ENCODE data around the gene SHMT1. TPM values are rescaled to one million over a fixed set of nuclear protein-coding genes. Genes with fewer than 3 reads are reported as not detected.

Gene SHMT1
- total and polyA plus RNA-seq, 4 donors, result 39.6 to 360 (median 325) TPM

- Histone ChIP-seq H3K4me1 (ENCODE audit: control insufficient read depth in 4 of 4, insufficient read depth in 4 of 4, low read length in 3 of 4) (peaks cover 1 to 33% (median 18%) of the 10 kb centered on the region in 4 donors), H3K9me3 (ENCODE audit: control insufficient read depth in 4 of 4, low read length in 3 of 4) (no peaks in the 10 kb centered on the region), H3K9ac (ENCODE audit: low read depth in 1 of 2, low read length in 2 of 2) (no peak overlapping the region), H3K27me3 (ENCODE audit: control insufficient read depth in 4 of 4, insufficient read depth in 4 of 4, low read length in 3 of 4) (no peaks in the 10 kb centered on the region), H3K36me3 (ENCODE audit: control insufficient read depth in 4 of 4, insufficient read depth in 3 of 4, low read depth in 1 of 4, low read length in 3 of 4) (peaks cover 3 to 24% (median 11%) of the 10 kb centered on the region in 4 donors), H3K4me3 (ENCODE audit: low read depth in 1 of 3, low read length in 3 of 3) (no peak overlapping the region), H3K27ac (ENCODE audit: low read depth in 1 of 2, low read length in 2 of 2) (no peak overlapping the region)
- 90% methylated on average over 12 of the region's 12 CpGs for WGBS
- DNase-seq (ENCODE audit: low spot score), result no peak
- TF ChIP-seq ZBTB33 (IDR thresholded peaks at IDR 0.05), result no peak
- no peak for TF ChIP-seq EGR1 (IDR thresholded peaks at IDR 0.05; ENCODE audit: low read depth in 2 of 2)
- TF ChIP-seq CTCF (IDR thresholded peaks at IDR 0.05; ENCODE audit: low read depth, low read length, missing input control), result no peak
- TF ChIP-seq FOXA2 (IDR thresholded peaks at IDR 0.05), result no peak
- no peak for TF ChIP-seq HNF4G (IDR thresholded peaks at IDR 0.05)
These were observed 40.8 kb downstream of the SHMT1 start for GRCh38 chr17:18322522-18322921.

- 82% methylated on average over 5 of the region's 5 CpGs for WGBS
These were observed 42.0 kb downstream of the SHMT1 start for GRCh38 chr17:18321309-18321708.

More at GRCh38 chr17:18321309-18321708, 42.0 kb downstream of the SHMT1 start:
- TF ChIP-seq FOXA2 (IDR thresholded peaks at IDR 0.05) (no peak), GABPA (IDR thresholded peaks at IDR 0.05 in 1 of 2, conservative IDR thresholded peaks at IDR 0.05 in 1 of 2) (no peak), JUND (IDR thresholded peaks at IDR 0.05) (no peak), RAD21 (IDR thresholded peaks at IDR 0.05) (no peak), REST (IDR thresholded peaks at IDR 0.05) (no peak), MAX (IDR thresholded peaks at IDR 0.05) (no peak)
- H3K4me1 ChIP-seq (ENCODE audit: control insufficient read depth in 4 of 4, insufficient read depth in 4 of 4, low read length in 3 of 4), result peaks cover 1 to 44% (median 29%) of the 10 kb centered on the region in 4 donors
- H3K36me3 ChIP-seq (ENCODE audit: control insufficient read depth in 4 of 4, insufficient read depth in 3 of 4, low read depth in 1 of 4, low read length in 3 of 4), result peaks cover 3 to 18% (median 8%) of the 10 kb centered on the region in 4 donors
- H3K27ac ChIP-seq (ENCODE audit: low read depth in 1 of 2, low read length in 2 of 2), result no peak overlapping the region
- no peak overlapping the region for H3K4me3 ChIP-seq (ENCODE audit: low read depth in 1 of 3, low read length in 3 of 3)
- H3K27me3 ChIP-seq (ENCODE audit: control insufficient read depth in 4 of 4, insufficient read depth in 4 of 4, low read length in 3 of 4), result no peaks in the 10 kb centered on the region
- H3K9me3 ChIP-seq (ENCODE audit: control insufficient read depth in 4 of 4, low read length in 3 of 4), result no peaks in the 10 kb centered on the region
- H3K9ac ChIP-seq (ENCODE audit: low read depth in 1 of 2, low read length in 2 of 2), result no peak overlapping the region
- DNase-seq (ENCODE audit: low spot score), result no peak

Data from liver (tissue), 9 donors.